Ovary (tissue), 9 donors: Measurements from ENCODE around the gene NCK2. TPM values are rescaled to one million over a fixed set of nuclear protein-coding genes. Genes with fewer than 3 reads are reported as not detected.

Source experiments
- DNase-seq, 5 donors: peaks; one replicate each; pipeline ENCODE4 v3.0.0-alpha.2; 2019 to 2020
- H3K27ac ChIP-seq, 2 donors: fragments of 200-600 bp; one replicate each; pipeline versions ENCODE4 v1.5.1 to v1.8.0; 2019 to 2022
- H3K27me3 ChIP-seq: fragments of 200-600 bp; one replicate; pipeline ENCODE4 v1.8.0; 2022
- H3K36me3 ChIP-seq: fragments of 200-600 bp; sonication (generic); one replicate; pipeline ENCODE4 v1.5.1; 2019
- H3K4me1 ChIP-seq: one replicate; pipeline ENCODE4 v1.8.1; 2013; ENCODE audit warnings: mild to moderate bottlenecking, moderate library complexity; ENCODE audit not compliant: insufficient read depth
- H3K4me3 ChIP-seq: fragments of 200-600 bp; sonication (generic); one replicate; pipeline ENCODE4 v1.5.1; 2017
- H3K9me3 ChIP-seq, 2 donors: fragments of 200-600 bp in 1 of 2; sonication (generic) in 1 of 2; one replicate each; pipeline versions ENCODE4 v1.5.1 to v1.8.1; 2013 to 2019; ENCODE audit warnings: mild to moderate bottlenecking in 1 of 2, moderate library complexity in 1 of 2
- CTCF ChIP-seq, 3 donors: fragments of 450-650 bp in 2 of 3; fragments of 200-600 bp in 1 of 3; IDR thresholded peaks; one replicate each; pipeline versions ENCODE4 v1.5.1 to v1.8.0; 2016 to 2022; ENCODE audit warnings: antibody characterized with exemption in 3 of 3, mild to moderate bottlenecking in 1 of 3
- EP300 ChIP-seq: sonication (generic); formaldehyde crosslinking; IDR thresholded peaks from one replicate; pipeline ENCODE4 v1.6.1; 2017; ENCODE audit warnings: antibody characterized with exemption
- POLR2A ChIP-seq: fragments of 450-650 bp; IDR thresholded peaks from one replicate; pipeline ENCODE4 v1.6.1; 2017; ENCODE audit warnings: antibody characterized with exemption, mild to moderate bottlenecking, moderate library complexity
- WGBS, 3 donors: extraction: QIAGEN DNeasy Blood & Tissue Kit in 1 of 3; methylation state at CpG; one replicate each; pipeline versions ENCODE4 v1.1.5 to v1.1.7; 2013 to 2017; 5-methylcytosine and 5-hydroxymethylcytosine counted together
- intact Hi-C, 4 donors: fragments of 100-400 bp; cut with DNase I; formaldehyde crosslinking; loops; one replicate each; pipeline versions ENCODE4 v1.11.0 to v1.15.1; 2022 to 2023
- polyA plus RNA-seq, 2 donors: library from polyadenylated mRNA; stranded (reverse); fragments of 200-250 nt in 1 of 2; fragments of 350-450 nt in 1 of 2; fragmentation: Illumina TruSeq in 1 of 2; extraction: RNeasy Lipid Tissue Mini Kit (QIAGEN cat#74804) in 1 of 2; gene quantifications; one replicate each; pipeline ENCODE4 v1.2.3, GENCODE V29; 2013 to 2014
- total RNA-seq, 7 donors: library from RNA; depleted of rRNA in 2 of 7; stranded (reverse); fragments of >200 nt in 2 of 7; fragmentation: NEBNext Ultra II Directional in 3 of 7; extraction: Animal tissue kit (Norgen Biotek cat#: 25700) in 3 of 7; gene quantifications; one replicate each; pipeline versions ENCODE4 v1.1.0 to v1.2.4, GENCODE V29; 2016 to 2023
- donor health status: DM: no; HTN: no; CAD: no; lungs with moderate emphysema.
- donor health status: DM: no; HTN: no; CAD: no.
- donor health status: Bipolar disorder and iron deficiency.
- donor health status: DM: yes; HTN: yes; CAD: no.
- donor health status: DM: no; HTN: no; CAD: no.
- donor health status: DM: yes; HTN: yes; CAD: no.

The NCK2 gene
- total and polyA plus RNA-seq, 9 donors, result 16.7 to 42.9 (median 31.2) TPM

- Histone ChIP-seq H3K36me3 (no peaks in the 10 kb centered on the region), H3K9me3 (no peaks in the 10 kb centered on the region), H3K27ac (no peak overlapping the region), H3K4me3 (no peak overlapping the region), H3K4me1 (peaks cover 15% of the 10 kb centered on the region), H3K27me3 (no peaks in the 10 kb centered on the region)
- intact Hi-C loops, result no loop called here
- WGBS, 3 donors, result 56 to 72% (median 66%) methylated on average over 9 of the region's 9 CpGs
- no peak for DNase-seq
- TF ChIP-seq CTCF (IDR thresholded peaks at IDR 0.05), result no peak
- TF ChIP-seq POLR2A, result no peak
- no peak for TF ChIP-seq EP300
Measured at GRCh38 chr2:105795575-105795934, 50.8 kb downstream of the NCK2 start.

- Histone ChIP-seq H3K4me3 (no peak overlapping the region), H3K4me1 (peaks cover 13% of the 10 kb centered on the region), H3K36me3 (no peaks in the 10 kb centered on the region), H3K27ac (no peak overlapping the region), H3K27me3 (no peaks in the 10 kb centered on the region), H3K9me3 (no peaks in the 10 kb centered on the region)
- intact Hi-C loops, result no loop called here
- no peak for DNase-seq
- WGBS, 3 donors, result 51 to 60% (median 56%) methylated on average over 6 of the region's 6 CpGs
- TF ChIP-seq POLR2A, result no peak
- no peak for TF ChIP-seq CTCF (IDR thresholded peaks at IDR 0.05)
- TF ChIP-seq EP300, result no peak
Measured at GRCh38 chr2:105796131-105796638, 51.5 kb downstream of the NCK2 start.

- Histone ChIP-seq H3K4me1 (peaks cover 13% of the 10 kb centered on the region), H3K27me3 (no peaks in the 10 kb centered on the region), H3K9me3 (no peaks in the 10 kb centered on the region), H3K36me3 (no peaks in the 10 kb centered on the region), H3K4me3 (no peak overlapping the region), H3K27ac (no peak overlapping the region)
- no peak for TF ChIP-seq POLR2A
- TF ChIP-seq CTCF (IDR thresholded peaks at IDR 0.05), result no peak
- TF ChIP-seq EP300, result no peak
- intact Hi-C loops, result no loop called here
- DNase-seq, result no peak
Measured at GRCh38 chr2:105796791-105797190, 52.1 kb downstream of the NCK2 start.

GRCh38 chr2:105797298-105797819, 52.6 kb downstream of the NCK2 start:
- 58 to 77% (median 77%) methylated on average over 7 of the region's 7 CpGs for WGBS, 3 donors
- no peak overlapping the region for H3K4me3 ChIP-seq
- H3K27me3 ChIP-seq, result no peaks in the 10 kb centered on the region
- no peak overlapping the region for H3K27ac ChIP-seq
- intact Hi-C loops, result no loop called here
- TF ChIP-seq CTCF (IDR thresholded peaks at IDR 0.05) (no peak), POLR2A (no peak), EP300 (no peak)
- no peaks in the 10 kb centered on the region for H3K36me3 ChIP-seq
- H3K9me3 ChIP-seq, result no peaks in the 10 kb centered on the region
- peaks cover 12% of the 10 kb centered on the region for H3K4me1 ChIP-seq
- no peak for DNase-seq
